CD4-positive, alpha-beta memory T cell (primary cell): ENCODE measurements around the gene HPCAL4. TPM values are rescaled to one million over a fixed set of nuclear protein-coding genes. Genes with fewer than 3 reads are reported as not detected.

ENCODE experiments used
- CTCF ChIA-PET: fragments of 350-600 bp; sonication (Branson Sonifier 250); formaldehyde crosslinking; loops from one replicate; lab custom pipeline; 2021; ENCODE audit warnings: inconsistent platforms; ENCODE audit not compliant: partially characterized antibody; lab: Charles Lee
- POLR2A ChIA-PET: fragments of 350-600 bp; sonication (Branson Sonifier 250); formaldehyde crosslinking; loops from one replicate; lab custom pipeline; 2021; ENCODE audit not compliant: partially characterized antibody; lab: Charles Lee
- DNase-seq, 5 donors: peaks; one replicate each; pipeline versions ENCODE4 v3.0.0 to v3.0.0-alpha.2; 2020 to 2022; ENCODE audit warnings: mixed read lengths in 1 of 5
- H3K27ac ChIP-seq: one replicate; pipeline ENCODE4 v1.7.0; 2013; ENCODE audit warnings: low read depth, low read length
- H3K27me3 ChIP-seq: 2 replicates; pipeline ENCODE4 v1.7.0; 2013; ENCODE audit warnings: mild to moderate bottlenecking, low read length, moderate library complexity; ENCODE audit not compliant: insufficient read depth
- H3K36me3 ChIP-seq: 2 replicates; pipeline ENCODE4 v1.7.0; 2013; ENCODE audit warnings: mild to moderate bottlenecking, low read length, moderate library complexity; ENCODE audit not compliant: insufficient read depth
- H3K4me1 ChIP-seq: 2 replicates; pipeline ENCODE4 v1.7.0; 2013; ENCODE audit warnings: mild to moderate bottlenecking, low read length, moderate library complexity; ENCODE audit not compliant: insufficient read depth
- H3K4me3 ChIP-seq, 2 donors: one replicate each; pipeline ENCODE4 v1.7.0; 2013; ENCODE audit warnings: low read length in 2 of 2, mild to moderate bottlenecking in 1 of 2
- H3K9me3 ChIP-seq, 2 donors: one replicate each; pipeline ENCODE4 v1.7.0; 2013; ENCODE audit warnings: low read length in 2 of 2, control low read depth in 1 of 2; ENCODE audit not compliant: control insufficient read depth in 1 of 2
- H3K27ac Mint-ChIP-seq, 7 donors: one replicate each; pipeline ENCODE4 v1.8.0; 2020 to 2021; ENCODE audit warnings: mixed read lengths in 7 of 7, mild to moderate bottlenecking in 6 of 7, inconsistent platforms in 3 of 7, moderate library complexity in 3 of 7
- H3K27me3 Mint-ChIP-seq, 2 donors: one replicate each; pipeline ENCODE4 v1.8.0; 2020 to 2021; ENCODE audit warnings: mixed read lengths in 2 of 2
- H3K36me3 Mint-ChIP-seq, 2 donors: one replicate each; pipeline ENCODE4 v1.8.0; 2020 to 2021; ENCODE audit warnings: mixed read lengths in 2 of 2, inconsistent platforms in 1 of 2, mild to moderate bottlenecking in 1 of 2
- H3K4me1 Mint-ChIP-seq, 4 donors: one replicate each; pipeline ENCODE4 v1.8.0; 2020 to 2021; ENCODE audit warnings: mixed read lengths in 4 of 4, mild to moderate bottlenecking in 1 of 4
- H3K4me3 Mint-ChIP-seq, 8 donors: one replicate each; pipeline ENCODE4 v1.8.0; 2020 to 2021; ENCODE audit warnings: mixed read lengths in 8 of 8, mild to moderate bottlenecking in 7 of 8, moderate library complexity in 6 of 8, inconsistent platforms in 3 of 8
- H3K9me3 Mint-ChIP-seq, 8 donors: one replicate each; pipeline ENCODE4 v1.8.0; 2020 to 2021; ENCODE audit warnings: mixed read lengths in 8 of 8, mild to moderate bottlenecking in 5 of 8, inconsistent platforms in 3 of 8, moderate library complexity in 1 of 8
- intact Hi-C: fragments of 100-400 bp; cut with micrococcal nuclease; formaldehyde crosslinking; loops from one replicate; pipeline ENCODE4 v1.15.1; 2023
- polyA plus RNA-seq, 2 donors: library from polyadenylated mRNA; unstranded; fragments of 300-500 nt; fragmentation: Illumina TruSeq; gene quantifications; one replicate each; pipeline ENCODE4 v1.2.3, GENCODE V29; 2021
- total RNA-seq, 2 experiments: library from RNA; stranded (reverse); gene quantifications; one replicate each; pipeline ENCODE4 v1.2.3, GENCODE V29; 2021

The HPCAL4 gene
- total and polyA plus RNA-seq, 4 experiments from 2014 or later: 8.9 to 32.4 (median 20.7) TPM

DNA sequence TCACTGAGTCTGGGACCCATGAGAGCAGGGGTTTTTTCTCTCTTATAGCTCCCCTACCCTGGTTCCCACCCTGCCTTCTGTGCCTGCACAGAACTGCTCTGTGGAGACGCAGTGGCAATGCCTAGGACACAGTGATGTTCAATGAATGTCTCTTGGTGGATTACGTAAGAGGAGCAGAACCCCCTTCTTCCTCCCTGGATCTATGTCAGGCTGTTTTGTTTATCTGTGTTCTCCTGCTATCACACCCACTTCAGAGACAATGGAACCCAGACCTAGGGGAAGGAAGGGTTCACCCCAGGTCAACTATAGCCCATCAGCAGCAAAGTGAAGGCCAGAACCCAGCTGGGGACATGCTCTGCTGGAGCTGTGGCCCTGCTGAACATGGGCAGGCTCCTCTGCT, 2.0 kb downstream of the HPCAL4 start:
- intact Hi-C loops: no loop called here
- Histone ChIP-seq H3K36me3 (no peaks in the 10 kb centered on the region), H3K27me3 (no peaks in the 10 kb centered on the region), H3K9me3 (no peaks in the 10 kb centered on the region), H3K27ac (no peak overlapping the region), H3K4me3 (no peak overlapping the region), H3K4me1 (peaks cover 54% of the 10 kb centered on the region)
- no peak for DNase-seq
- Mint-ChIP-seq H3K4me3 (peak overlapping the region in 1 of 8 donors; percentile 88), H3K9me3 (no peaks in the 10 kb centered on the region), H3K4me1 (peaks cover 25 to 59% (median 44%) of the 10 kb centered on the region in 4 donors), H3K27me3 (no peaks in the 10 kb centered on the region), H3K27ac (peak overlapping the region in 4 of 7 donors; percentile 32 to 88 (median 54)), H3K36me3 (peaks cover 2 to 8% of the 10 kb centered on the region in 2 donors)
- ChIA-PET POLR2A (interaction anchor here (4.1 to 5.6 kb wide), 2 partner anchors 9 to 17 kb away, joined by 60 to 62 read pairs; partner anchors contain the start of gene NT5C1A), CTCF (interaction anchor here (0.7 to 5.8 kb wide), 7 partner anchors 8 to 84 kb away, joined by 3 to 37 read pairs (median 8); partner anchors contain the start of gene NT5C1A)

DNA sequence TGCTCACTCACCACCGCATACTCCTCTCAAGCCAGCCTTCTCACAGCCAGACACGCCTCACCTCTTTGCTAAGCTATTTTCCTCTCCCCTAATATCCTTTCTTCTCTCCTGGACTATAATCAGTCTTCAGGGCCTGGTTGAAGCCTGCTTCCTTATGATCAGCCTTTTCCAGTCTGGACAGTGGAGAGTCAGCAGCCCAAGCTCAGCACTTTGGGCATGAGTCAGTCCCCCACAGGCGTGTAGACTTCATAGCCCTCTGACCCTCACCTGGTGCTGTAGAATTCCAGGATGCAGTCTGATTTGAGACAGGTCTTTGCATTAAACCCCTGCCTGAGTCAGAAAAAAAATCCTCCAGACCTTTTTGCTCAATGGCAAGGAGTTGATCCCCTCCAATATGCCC, 2.5 kb downstream of the HPCAL4 start:
- Mint-ChIP-seq H3K4me1 (peaks cover 25 to 59% (median 45%) of the 10 kb centered on the region in 4 donors), H3K36me3 (peaks cover 2 to 8% of the 10 kb centered on the region in 2 donors), H3K27ac (peak overlapping the region in 3 of 7 donors; percentile 3 to 73 (median 38)), H3K27me3 (no peaks in the 10 kb centered on the region), H3K4me3 (peak overlapping the region in 1 of 8 donors; percentile 8), H3K9me3 (no peaks in the 10 kb centered on the region)
- no peaks in the 10 kb centered on the region for H3K9me3 ChIP-seq
- ChIA-PET CTCF (interaction anchor here (1.6 to 2.2 kb wide), 2 partner anchors 16 to 84 kb away, joined by 4 to 16 read pairs; partner anchors contain the start of gene NT5C1A), POLR2A (no interaction called here)
- intact Hi-C loops: no loop called here
- no peak overlapping the region for H3K27ac ChIP-seq
- H3K36me3 ChIP-seq: no peaks in the 10 kb centered on the region
- no peaks in the 10 kb centered on the region for H3K27me3 ChIP-seq
- DNase-seq: no peak
- no peak overlapping the region for H3K4me3 ChIP-seq
- H3K4me1 ChIP-seq: peaks cover 56% of the 10 kb centered on the region

DNA sequence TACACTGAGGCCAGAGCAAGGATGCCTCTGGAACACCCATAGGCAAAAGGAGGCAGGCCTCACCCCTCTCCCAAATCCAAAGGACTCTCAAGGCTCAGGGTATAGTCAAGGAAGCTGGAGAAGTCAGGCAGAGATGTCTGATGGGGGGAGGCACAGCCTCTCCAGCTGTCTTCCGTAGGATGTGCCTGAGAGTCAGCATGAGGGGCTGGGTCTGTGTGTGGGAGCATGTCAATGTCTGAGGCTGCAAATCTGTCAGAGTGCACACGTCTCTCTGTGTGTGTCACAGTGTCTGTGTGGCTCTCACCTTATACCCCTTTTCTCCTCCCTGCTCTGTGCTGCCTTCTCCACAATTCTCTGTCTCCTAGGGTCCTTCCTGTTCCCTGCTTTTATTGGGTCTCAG, 4.0 kb downstream of the HPCAL4 start:
- H3K4me3 Mint-ChIP-seq: peak overlapping the region in 1 of 8 donors; percentile 21
- no peak overlapping the region for H3K27ac ChIP-seq

DNA sequence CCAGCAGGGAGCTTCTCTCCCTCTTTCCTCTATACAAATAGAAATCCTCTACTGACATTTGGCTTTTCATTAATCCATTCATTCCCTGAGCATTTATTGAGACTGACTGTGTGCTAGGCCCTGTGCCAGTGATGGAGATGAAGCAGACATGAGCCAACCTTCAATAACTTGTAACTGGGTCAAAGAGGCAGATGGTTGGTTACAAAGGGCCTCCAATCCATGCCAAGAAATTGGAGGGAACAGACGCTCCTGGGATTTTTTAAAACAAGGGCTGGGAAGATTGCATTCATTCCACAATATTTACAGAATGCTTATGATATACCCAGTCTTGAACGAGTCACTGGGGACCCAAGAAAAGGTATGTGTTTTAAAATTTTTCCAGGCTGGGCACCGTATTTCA, 6.2 kb downstream of the HPCAL4 start:
- Mint-ChIP-seq H3K9me3 (no peaks in the 10 kb centered on the region), H3K4me1 (peaks cover 22 to 54% (median 48%) of the 10 kb centered on the region in 4 donors), H3K27me3 (peaks cover 0 to 2% of the 10 kb centered on the region in 2 donors), H3K4me3 (peak overlapping the region in 6 of 8 donors; percentile 48 to 77 (median 62)), H3K27ac (peak overlapping the region in 5 of 7 donors; percentile 24 to 86 (median 54)), H3K36me3 (peaks cover 12 to 14% of the 10 kb centered on the region in 2 donors)
- Histone ChIP-seq H3K4me3 (no peak overlapping the region), H3K36me3 (no peaks in the 10 kb centered on the region), H3K27me3 (no peaks in the 10 kb centered on the region), H3K27ac (no peak overlapping the region), H3K4me1 (peaks cover 57% of the 10 kb centered on the region), H3K9me3 (no peaks in the 10 kb centered on the region)
- no peak for DNase-seq
- intact Hi-C loops: no loop called here
- CTCF ChIA-PET: interaction anchor here (2.4 kb wide), 1 partner anchor 27 kb away, joined by 13 read pairs; no protein-coding TSS in a partner anchor
- POLR2A ChIA-PET: interaction anchor here (2.0 kb wide), 1 partner anchor 7 kb away, joined by 21 read pairs; the partner anchor contains the start of gene HPCAL4

More for the DNA sequence above, 4.0 kb downstream of the HPCAL4 start:
- H3K4me1 Mint-ChIP-seq: peaks cover 23 to 61% (median 44%) of the 10 kb centered on the region in 4 donors
- H3K9me3 ChIP-seq: no peaks in the 10 kb centered on the region
- no peak overlapping the region for H3K4me3 ChIP-seq
- ChIA-PET POLR2A (interaction anchor here (0.6 kb wide), 1 partner anchor 367 kb away, joined by 3 read pairs; no protein-coding TSS in a partner anchor), CTCF (interaction anchor here (0.9 kb wide), 1 partner anchor 16 kb away, joined by 3 read pairs; no protein-coding TSS in a partner anchor)
- H3K36me3 ChIP-seq: no peaks in the 10 kb centered on the region
- H3K27me3 ChIP-seq: no peaks in the 10 kb centered on the region
- intact Hi-C loops: no loop called here
- H3K27me3 Mint-ChIP-seq: peaks cover 0 to 2% of the 10 kb centered on the region in 2 donors
- H3K9me3 Mint-ChIP-seq: no peaks in the 10 kb centered on the region
- H3K36me3 Mint-ChIP-seq: peaks cover 8 to 12% of the 10 kb centered on the region in 2 donors
- DNase-seq: no peak
- H3K4me1 ChIP-seq: peaks cover 57% of the 10 kb centered on the region
- peak overlapping the region in 5 of 7 donors; percentile 29 to 52 (median 43) for H3K27ac Mint-ChIP-seq

DNA sequence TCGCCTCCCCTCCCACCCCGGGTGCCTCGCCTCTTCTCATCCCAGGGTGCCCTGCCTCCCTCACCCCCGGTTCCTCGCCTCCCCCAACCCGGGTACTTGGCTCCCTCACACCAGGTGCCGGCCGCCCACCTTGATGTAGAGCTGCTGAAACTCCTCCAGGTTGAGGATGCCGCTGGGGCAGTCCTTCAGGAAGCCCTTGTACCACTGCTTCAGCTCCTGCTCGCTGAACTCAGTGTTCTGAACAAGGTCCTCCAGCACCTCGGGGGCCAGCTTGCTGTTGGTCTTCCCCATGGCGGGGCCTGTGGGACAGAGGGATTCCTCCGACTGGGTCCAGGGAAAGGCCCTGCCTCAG, 6.9 kb downstream of the HPCAL4 start:
- Histone ChIP-seq H3K36me3 (no peaks in the 10 kb centered on the region), H3K9me3 (no peaks in the 10 kb centered on the region), H3K27me3 (no peaks in the 10 kb centered on the region), H3K27ac (no peak overlapping the region), H3K4me1 (peaks cover 52% of the 10 kb centered on the region), H3K4me3 (no peak overlapping the region)
- no peak for DNase-seq
- peaks cover 15 to 17% of the 10 kb centered on the region in 2 donors for H3K36me3 Mint-ChIP-seq
- H3K4me3 Mint-ChIP-seq: peak overlapping the region in 6 of 8 donors; percentile 20 to 77 (median 58)
- H3K27ac Mint-ChIP-seq: peak overlapping the region in 5 of 7 donors; percentile 37 to 79 (median 68)
- no peaks in the 10 kb centered on the region for H3K9me3 Mint-ChIP-seq
- peaks cover 20 to 48% (median 40%) of the 10 kb centered on the region in 4 donors for H3K4me1 Mint-ChIP-seq
- ChIA-PET POLR2A (interaction anchor here (0.7 to 2.0 kb wide), 4 partner anchors 8 to 558 kb away, joined by 3 to 21 read pairs (median 6); partner anchors contain the start of genes HPCAL4, NT5C1A and PPIE), CTCF (interaction anchor here (1.1 to 2.4 kb wide), 2 partner anchors 9 to 26 kb away, joined by 3 to 13 read pairs; no protein-coding TSS in a partner anchor)
- intact Hi-C loops: no loop called here
- peaks cover 0 to 2% of the 10 kb centered on the region in 2 donors for H3K27me3 Mint-ChIP-seq

DNA sequence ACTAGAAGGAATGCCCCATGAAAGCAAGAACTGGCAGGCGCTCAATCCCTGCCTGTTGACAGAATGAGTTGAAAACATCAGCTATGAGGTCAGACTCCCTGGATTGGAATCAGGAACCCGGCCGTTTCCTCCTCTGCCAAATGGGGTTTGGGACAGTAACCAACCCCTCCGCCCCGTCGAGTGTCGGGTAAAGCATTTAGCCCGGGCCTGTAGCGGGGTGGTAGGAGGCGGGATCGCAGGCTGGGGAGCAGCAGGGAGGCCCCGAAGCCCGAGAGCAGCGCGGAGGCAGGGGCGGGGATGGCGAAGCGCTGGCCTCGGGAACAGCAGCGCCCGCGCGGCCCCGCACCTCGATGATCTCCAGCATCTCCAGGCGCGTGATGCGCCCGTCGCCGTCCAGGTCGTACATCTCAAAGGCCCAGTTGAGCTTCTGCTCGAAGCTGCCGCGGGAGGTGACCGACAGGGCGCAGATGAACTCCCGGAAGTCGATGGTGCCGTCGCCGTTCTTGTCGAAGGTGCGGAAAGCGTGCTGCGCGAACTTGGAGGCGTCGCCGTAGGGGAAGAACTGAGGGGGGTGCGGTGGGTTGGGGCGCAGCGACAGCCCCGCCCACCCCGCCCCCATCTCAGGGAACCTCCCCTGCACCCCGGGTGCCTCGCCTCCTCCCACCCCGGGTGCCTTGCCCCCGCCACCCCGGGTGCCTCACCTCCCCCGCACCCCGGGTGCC, 7.5 kb downstream of the HPCAL4 start:
- no peak overlapping the region for H3K27ac ChIP-seq
- Mint-ChIP-seq H3K9me3 (no peaks in the 10 kb centered on the region), H3K4me1 (peaks cover 18 to 44% (median 38%) of the 10 kb centered on the region in 4 donors), H3K27me3 (peaks cover 0 to 2% of the 10 kb centered on the region in 2 donors), H3K27ac (peak overlapping the region in 6 of 7 donors; percentile 11 to 92 (median 70)), H3K36me3 (peaks cover 15 to 21% of the 10 kb centered on the region in 2 donors), H3K4me3 (peak overlapping the region in 7 of 8 donors; percentile 26 to 77 (median 59))
- H3K27me3 ChIP-seq: no peaks in the 10 kb centered on the region
- peaks cover 46% of the 10 kb centered on the region for H3K4me1 ChIP-seq
- no peaks in the 10 kb centered on the region for H3K9me3 ChIP-seq
- ChIA-PET CTCF (interaction anchor here (1.0 to 2.4 kb wide), 3 partner anchors 9 to 26 kb away, joined by 3 to 13 read pairs (median 3); no protein-coding TSS in a partner anchor), POLR2A (interaction anchor here (0.7 to 2.0 kb wide), 4 partner anchors 9 to 558 kb away, joined by 3 to 21 read pairs (median 6); partner anchors contain the start of genes HPCAL4, NT5C1A and PPIE)
- peak overlapping the region in 1 of 2 donors; percentile 24 for H3K4me3 ChIP-seq
- H3K36me3 ChIP-seq: no peaks in the 10 kb centered on the region
- intact Hi-C loops: loop anchor here (1.0 kb wide), 1 partner anchor 8 kb away; the partner anchor contains the start of gene HPCAL4
- peak; percentile 46 to 73 (median 59) for DNase-seq
